PC-9 (cell line): Measurements from ENCODE around the gene ARNT2.

Source experiments
- CTCF ChIP-seq: fragments of 200-600 bp; sonication (generic); conservative IDR thresholded peaks from 2 replicates; pipeline ENCODE4 v1.6.1; 2017; ENCODE audit warnings: mixed run types, antibody characterized with exemption, mild to moderate bottlenecking, moderate library complexity
- EZH2 ChIP-seq: fragments of 200-600 bp; sonication (generic); IDR thresholded peaks from 2 replicates; pipeline ENCODE4 v1.8.0; 2017; ENCODE audit warnings: antibody characterized with exemption, low read depth

GRCh38 chr15:80562846-80563245 is 158.7 kb downstream of the ARNT2 start:
- TF ChIP-seq CTCF (no peak), EZH2 (no peak)
